MM.1S (cell line): ENCODE results near the gene ANXA9.

Source experiments
- DNase-seq: peaks from one replicate; pipeline ENCODE4 v3.0.0-alpha.2; 2015
- H2AFZ ChIP-seq: fragments of 300-600 bp; sonication (generic); 2 replicates; pipeline ENCODE4 v1.6.0; 2016; ENCODE audit warnings: antibody characterized with exemption, low read length
- H3F3A ChIP-seq: fragments of 300-600 bp; sonication (generic); 2 replicates; pipeline ENCODE4 v1.6.1; 2016; ENCODE audit warnings: mild to moderate bottlenecking, antibody characterized with exemption, low read length, moderate library complexity, mixed read lengths; ENCODE audit not compliant: insufficient read depth
- H3K27ac ChIP-seq: fragments of 300-600 bp; sonication (generic); 2 replicates; pipeline ENCODE4 v1.5.1; 2016; ENCODE audit warnings: mild to moderate bottlenecking, low read length
- H3K27me3 ChIP-seq: fragments of 300-600 bp; sonication (generic); replicated peaks from 2 replicates; pipeline ENCODE4 v1.6.0; 2016; ENCODE audit warnings: low read length; ENCODE audit not compliant: insufficient read depth
- H3K36me3 ChIP-seq: fragments of 300-600 bp; sonication (generic); replicated peaks from 2 replicates; pipeline ENCODE4 v1.6.1; 2016; ENCODE audit warnings: mild to moderate bottlenecking, low read length, mixed read lengths; ENCODE audit not compliant: insufficient read depth
- H3K4me1 ChIP-seq: fragments of 300-600 bp; sonication (generic); 2 replicates; pipeline ENCODE4 v1.6.1; 2016; ENCODE audit warnings: low read length, mixed read lengths
- H3K4me2 ChIP-seq: fragments of 300-600 bp; sonication (generic); 2 replicates; pipeline ENCODE4 v1.6.0; 2016; ENCODE audit warnings: low read depth, low read length
- H3K4me3 ChIP-seq: fragments of 300-600 bp; sonication (generic); 2 replicates; pipeline ENCODE4 v1.5.1; 2016; ENCODE audit warnings: low read length, mixed read lengths
- H3K79me2 ChIP-seq: fragments of 300-600 bp; sonication (generic); 2 replicates; pipeline ENCODE4 v1.6.1; 2016; ENCODE audit warnings: mixed run types, low read length, mixed read lengths
- H3K9ac ChIP-seq: fragments of 300-600 bp; sonication (generic); 2 replicates; pipeline ENCODE4 v1.6.1; 2016; ENCODE audit warnings: low read length, mixed read lengths
- H3K9me2 ChIP-seq: fragments of 300-600 bp; sonication (generic); replicated peaks from 2 replicates; pipeline ENCODE4 v1.6.1; 2016; ENCODE audit warnings: mild to moderate bottlenecking, low read length, mixed read lengths; ENCODE audit not compliant: insufficient read depth
- H3K9me3 ChIP-seq: fragments of 300-600 bp; sonication (generic); replicated peaks from 2 replicates; pipeline ENCODE4 v1.6.1; 2016; ENCODE audit warnings: mild to moderate bottlenecking, low read length, mixed read lengths; ENCODE audit not compliant: insufficient read depth
- H4K20me1 ChIP-seq: fragments of 300-600 bp; sonication (generic); 2 replicates; pipeline ENCODE4 v1.6.1; 2016; ENCODE audit warnings: mild to moderate bottlenecking, low read length, moderate library complexity, mixed read lengths; ENCODE audit not compliant: insufficient read depth
- EZH2 ChIP-seq: fragments of 300-600 bp; sonication (generic); optimal IDR thresholded peaks from 2 replicates; pipeline ENCODE3; 2017; ENCODE audit warnings: low read depth, mild to moderate bottlenecking, antibody characterized with exemption, low read length, mixed read lengths
- EZH2phosphoT487 ChIP-seq: fragments of 300-600 bp; sonication (generic); IDR thresholded peaks from 2 replicates; pipeline ENCODE4 v1.6.1; 2018; ENCODE audit warnings: antibody characterized with exemption, low read length
- TF ChIP-seq, protein P1 (sequence below): fragments of 300-600 bp; sonication (generic); IDR thresholded peaks from 2 replicates; pipeline ENCODE4 v1.5.1; 2016; ENCODE audit warnings: antibody characterized with exemption, low read length, mixed read lengths

Gene ANXA9

DNA sequence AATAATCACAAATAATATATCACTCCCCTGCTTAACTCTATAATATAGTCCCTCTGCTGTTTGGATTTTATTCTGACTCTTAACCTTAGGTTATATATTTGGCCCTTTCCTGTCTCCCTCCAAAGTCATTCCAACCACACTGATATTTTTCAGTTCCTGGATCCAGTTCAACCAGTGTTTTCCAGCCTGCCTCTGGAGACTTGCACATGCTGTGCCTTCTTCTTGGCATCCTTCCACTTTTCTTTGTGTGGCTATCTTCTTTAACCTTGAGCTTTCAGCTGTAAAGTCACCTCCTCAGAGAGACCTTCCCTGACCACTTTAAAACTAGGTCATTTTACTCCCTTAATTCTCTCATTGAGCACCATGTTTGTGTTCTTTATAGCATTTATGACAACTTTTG lies 26.8 kb upstream of the ANXA9 start:
- H2AFZ ChIP-seq: no peak overlapping the region
- H3K27ac ChIP-seq: no peak overlapping the region
- no peak overlapping the region for H3K4me2 ChIP-seq
- no peaks in the 10 kb centered on the region for H3F3A ChIP-seq
- no peaks in the 10 kb centered on the region for H3K9me3 ChIP-seq
- no peak overlapping the region for H3K4me3 ChIP-seq
- TF ChIP-seq EZH2phosphoT487: no peak
- TF ChIP-seq EZH2: no peak
- TF ChIP-seq, protein P1, sequence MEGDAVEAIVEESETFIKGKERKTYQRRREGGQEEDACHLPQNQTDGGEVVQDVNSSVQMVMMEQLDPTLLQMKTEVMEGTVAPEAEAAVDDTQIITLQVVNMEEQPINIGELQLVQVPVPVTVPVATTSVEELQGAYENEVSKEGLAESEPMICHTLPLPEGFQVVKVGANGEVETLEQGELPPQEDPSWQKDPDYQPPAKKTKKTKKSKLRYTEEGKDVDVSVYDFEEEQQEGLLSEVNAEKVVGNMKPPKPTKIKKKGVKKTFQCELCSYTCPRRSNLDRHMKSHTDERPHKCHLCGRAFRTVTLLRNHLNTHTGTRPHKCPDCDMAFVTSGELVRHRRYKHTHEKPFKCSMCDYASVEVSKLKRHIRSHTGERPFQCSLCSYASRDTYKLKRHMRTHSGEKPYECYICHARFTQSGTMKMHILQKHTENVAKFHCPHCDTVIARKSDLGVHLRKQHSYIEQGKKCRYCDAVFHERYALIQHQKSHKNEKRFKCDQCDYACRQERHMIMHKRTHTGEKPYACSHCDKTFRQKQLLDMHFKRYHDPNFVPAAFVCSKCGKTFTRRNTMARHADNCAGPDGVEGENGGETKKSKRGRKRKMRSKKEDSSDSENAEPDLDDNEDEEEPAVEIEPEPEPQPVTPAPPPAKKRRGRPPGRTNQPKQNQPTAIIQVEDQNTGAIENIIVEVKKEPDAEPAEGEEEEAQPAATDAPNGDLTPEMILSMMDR: no peak
- H3K36me3 ChIP-seq: peaks cover 14% of the 10 kb centered on the region
- H3K79me2 ChIP-seq: no peaks in the 10 kb centered on the region
- H3K27me3 ChIP-seq: no peaks in the 10 kb centered on the region
- no peaks in the 10 kb centered on the region for H4K20me1 ChIP-seq
- no peaks in the 10 kb centered on the region for H3K9me2 ChIP-seq
- H3K9ac ChIP-seq: no peak overlapping the region
- no peak for DNase-seq
- H3K4me1 ChIP-seq: no peaks in the 10 kb centered on the region

DNA sequence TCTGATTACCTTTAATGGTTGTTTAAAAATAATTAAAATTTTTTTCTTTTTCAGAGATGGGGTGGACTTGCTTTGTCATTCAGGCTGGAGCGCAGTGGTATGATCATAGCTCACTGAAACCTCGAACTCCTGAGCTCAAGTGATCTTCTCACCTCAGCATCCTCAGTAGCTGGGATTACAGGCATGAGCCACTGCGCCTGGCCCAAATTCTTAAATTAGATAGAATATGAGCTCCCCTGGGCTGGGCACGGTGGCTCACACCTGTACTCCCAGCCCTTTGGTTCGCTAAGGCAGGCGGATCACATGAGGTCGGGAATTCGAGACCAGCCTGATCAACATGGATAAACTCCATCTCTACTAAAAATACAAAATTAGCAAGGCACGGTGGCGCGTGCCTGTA lies 24.4 kb upstream of the ANXA9 start:
- Histone ChIP-seq H3K9ac (no peak overlapping the region), H3K27me3 (no peaks in the 10 kb centered on the region), H3K4me2 (no peak overlapping the region), H2AFZ (no peak overlapping the region), H3K4me3 (no peak overlapping the region), H3F3A (no peaks in the 10 kb centered on the region), H3K79me2 (no peaks in the 10 kb centered on the region), H3K9me3 (no peaks in the 10 kb centered on the region), H3K36me3 (peaks cover 13% of the 10 kb centered on the region), H3K4me1 (no peaks in the 10 kb centered on the region), H3K9me2 (no peaks in the 10 kb centered on the region), H3K27ac (no peak overlapping the region), H4K20me1 (no peaks in the 10 kb centered on the region)
- TF ChIP-seq EZH2phosphoT487 (no peak), EZH2 (no peak)
- TF ChIP-seq, protein P1: no peak
- no peak for DNase-seq

DNA sequence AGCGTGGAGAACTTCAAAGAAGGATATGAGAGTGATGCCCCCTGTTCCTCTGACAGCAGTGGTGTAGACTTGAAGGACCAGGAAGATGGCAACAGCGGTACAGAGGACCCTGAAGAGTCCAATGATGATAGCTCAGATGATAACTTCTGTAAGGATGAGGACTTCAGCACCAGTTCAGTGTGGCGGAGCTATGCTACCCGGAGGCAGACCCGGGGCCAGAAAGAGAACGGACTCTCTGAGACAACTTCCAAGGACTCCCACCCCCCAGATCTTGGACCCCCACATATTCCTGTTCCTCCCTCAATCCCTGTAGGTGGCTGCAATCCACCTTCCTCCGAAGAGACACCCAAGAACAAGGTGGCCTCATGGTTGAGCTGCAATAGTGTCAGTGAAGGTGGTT lies 21.4 kb upstream of the ANXA9 start:
- H3K27me3 ChIP-seq: no peaks in the 10 kb centered on the region
- H3K4me1 ChIP-seq: no peaks in the 10 kb centered on the region
- H3K4me2 ChIP-seq: no peak overlapping the region
- TF ChIP-seq, protein P1: no peak
- TF ChIP-seq EZH2 (no peak), EZH2phosphoT487 (no peak)
- no peaks in the 10 kb centered on the region for H3K9me2 ChIP-seq
- peaks cover 13% of the 10 kb centered on the region for H3K36me3 ChIP-seq
- no peaks in the 10 kb centered on the region for H4K20me1 ChIP-seq
- no peak for DNase-seq
- no peaks in the 10 kb centered on the region for H3K9me3 ChIP-seq
- H3K4me3 ChIP-seq: no peak overlapping the region
- H3F3A ChIP-seq: no peaks in the 10 kb centered on the region
- no peak overlapping the region for H3K27ac ChIP-seq
- H2AFZ ChIP-seq: no peak overlapping the region
- H3K9ac ChIP-seq: no peak overlapping the region
- H3K79me2 ChIP-seq: 0 out of 2 replicates have a peak, but pooled peaks cover 2% of the 10 kb centered on the region
